WI38 (cell line): ENCODE measurements around the gene PIGR.

Experiments used
- H3K4me3 ChIP-seq: 2 replicates; pipeline ENCODE4 v1.5.1; 2011; ENCODE audit warnings: low read depth, mild to moderate bottlenecking, control low read depth, low read length
- TF ChIP-seq, protein P1 (sequence below): IDR thresholded peaks from 2 replicates; pipeline ENCODE4 v1.5.1; 2012; ENCODE audit warnings: low read depth, mild to moderate bottlenecking, control low read depth, low read length

Gene PIGR

GRCh38 chr1:206953626-206954025, 7.4 kb upstream of the PIGR start:
- TF ChIP-seq, protein P1, sequence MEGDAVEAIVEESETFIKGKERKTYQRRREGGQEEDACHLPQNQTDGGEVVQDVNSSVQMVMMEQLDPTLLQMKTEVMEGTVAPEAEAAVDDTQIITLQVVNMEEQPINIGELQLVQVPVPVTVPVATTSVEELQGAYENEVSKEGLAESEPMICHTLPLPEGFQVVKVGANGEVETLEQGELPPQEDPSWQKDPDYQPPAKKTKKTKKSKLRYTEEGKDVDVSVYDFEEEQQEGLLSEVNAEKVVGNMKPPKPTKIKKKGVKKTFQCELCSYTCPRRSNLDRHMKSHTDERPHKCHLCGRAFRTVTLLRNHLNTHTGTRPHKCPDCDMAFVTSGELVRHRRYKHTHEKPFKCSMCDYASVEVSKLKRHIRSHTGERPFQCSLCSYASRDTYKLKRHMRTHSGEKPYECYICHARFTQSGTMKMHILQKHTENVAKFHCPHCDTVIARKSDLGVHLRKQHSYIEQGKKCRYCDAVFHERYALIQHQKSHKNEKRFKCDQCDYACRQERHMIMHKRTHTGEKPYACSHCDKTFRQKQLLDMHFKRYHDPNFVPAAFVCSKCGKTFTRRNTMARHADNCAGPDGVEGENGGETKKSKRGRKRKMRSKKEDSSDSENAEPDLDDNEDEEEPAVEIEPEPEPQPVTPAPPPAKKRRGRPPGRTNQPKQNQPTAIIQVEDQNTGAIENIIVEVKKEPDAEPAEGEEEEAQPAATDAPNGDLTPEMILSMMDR, result no peak
- no peak overlapping the region for H3K4me3 ChIP-seq

GRCh38 chr1:206953126-206953525, 6.9 kb upstream of the PIGR start:
- no peak overlapping the region for H3K4me3 ChIP-seq

DNA sequence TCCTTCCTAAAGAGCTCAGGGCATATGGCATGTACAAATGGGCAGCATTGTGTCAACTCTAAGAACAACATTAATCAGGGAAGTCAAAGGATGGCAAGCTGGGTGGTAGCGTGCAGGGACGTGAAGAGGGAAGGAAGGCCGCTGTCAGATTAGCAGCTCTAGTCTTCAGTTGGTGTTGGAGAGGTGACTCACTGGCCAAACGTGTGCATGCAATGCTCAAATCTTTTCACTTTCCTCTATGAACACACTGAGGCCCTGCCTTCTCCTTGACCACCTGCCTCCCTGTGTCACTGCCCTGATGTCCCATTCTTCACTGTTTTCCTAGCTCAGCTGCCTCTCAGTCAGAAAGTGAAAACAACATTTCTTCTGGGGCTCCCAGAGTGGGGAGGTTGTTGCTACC, 5.9 kb upstream of the PIGR start:
- TF ChIP-seq, protein P1, result no peak
- no peak overlapping the region for H3K4me3 ChIP-seq

More at GRCh38 chr1:206953126-206953525, 6.9 kb upstream of the PIGR start:
- TF ChIP-seq, protein P1, result no peak

GRCh38 chr1:206951318-206952100, 5.2 kb upstream of the PIGR start:
- TF ChIP-seq, protein P1, result no peak
- H3K4me3 ChIP-seq, result no peak overlapping the region

DNA sequence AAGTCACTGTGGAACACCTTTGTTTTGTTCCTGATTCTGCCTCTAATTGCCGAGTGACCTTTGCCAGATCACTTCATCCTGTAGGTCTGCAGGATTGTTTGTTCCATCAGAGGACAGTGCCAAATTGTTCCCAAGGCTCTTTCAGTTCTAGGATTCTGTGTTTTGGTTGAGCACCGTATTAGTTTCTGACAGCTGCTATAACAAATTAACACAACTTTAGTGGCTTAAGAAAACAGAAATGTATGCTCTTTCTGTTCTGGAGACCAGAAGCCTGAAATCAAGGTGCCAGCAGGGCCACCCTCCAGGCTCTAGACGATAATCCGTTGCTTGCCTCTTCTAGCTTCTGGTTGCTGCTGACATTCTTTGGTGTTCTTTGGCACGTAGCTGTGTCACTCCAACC, 3.4 kb upstream of the PIGR start:
- no peak overlapping the region for H3K4me3 ChIP-seq
- TF ChIP-seq, protein P1, result no peak

GRCh38 chr1:206949208-206949607, 2.9 kb upstream of the PIGR start:
- H3K4me3 ChIP-seq, result no peak overlapping the region
- TF ChIP-seq, protein P1, result no peak

DNA sequence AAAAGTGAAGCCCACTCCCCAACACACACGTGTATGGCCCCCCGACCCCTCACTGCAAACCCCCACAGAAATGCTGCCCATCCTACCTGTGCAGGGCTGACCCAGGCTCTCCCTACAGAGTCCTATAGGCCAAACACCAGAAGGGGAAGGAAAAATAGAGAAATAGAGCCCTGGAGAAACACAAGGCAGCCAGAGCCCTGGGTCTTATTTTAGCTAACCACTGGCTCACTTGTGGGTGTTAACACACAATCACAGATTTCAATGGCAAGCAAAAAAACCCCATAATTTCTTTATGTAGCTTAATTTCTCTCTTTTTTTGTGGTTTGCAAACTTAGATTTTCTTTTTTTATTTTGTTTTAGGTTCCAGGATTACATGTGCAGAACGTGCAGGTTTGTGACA, 989 bp upstream of the PIGR start:
- no peak overlapping the region for H3K4me3 ChIP-seq
- TF ChIP-seq, protein P1, result no peak
